ENCODE data around the gene CLOCK. TPM values are rescaled to one million over a fixed set of nuclear protein-coding genes. Genes with fewer than 3 reads are reported as not detected.
"Not testable (repeated sequence)": the region's sequence is repeated elsewhere in the genome, so short reads cannot be mapped to it uniquely, and the experiment has no call there.

The CLOCK gene
- total RNA-seq, 2 experiments from 2014 or later = 7.1 to 9.3 TPM

DNA sequence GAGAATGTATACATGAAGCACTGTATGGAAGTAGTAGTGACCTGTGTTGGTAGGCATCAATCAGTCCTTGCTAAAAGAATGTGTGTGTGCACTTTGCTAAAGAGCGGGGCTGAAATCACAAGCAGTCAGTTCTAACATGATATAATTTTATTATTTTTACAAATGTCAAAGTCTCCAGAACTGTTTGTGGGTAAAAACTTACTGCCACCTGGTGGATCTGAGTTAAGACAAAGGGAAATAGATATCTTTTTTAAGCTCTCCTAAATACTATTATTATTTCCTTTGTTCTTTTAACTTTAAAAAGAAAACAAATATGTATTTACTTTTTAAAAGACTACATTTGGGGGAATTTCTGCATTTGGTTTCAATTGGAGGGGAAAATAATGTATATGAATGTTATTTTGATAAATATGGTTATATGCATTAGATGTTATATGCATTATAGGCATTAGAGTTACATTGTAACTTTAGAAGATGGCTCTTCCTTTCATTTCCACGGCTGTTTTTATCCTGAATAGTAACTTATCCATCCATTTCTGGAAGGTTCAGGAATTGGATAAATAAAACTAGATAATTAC is 7.8 kb upstream of the CLOCK start:
- Mint-ChIP-seq H3K27me3 (ENCODE audit: low read depth) (peaks cover 20% of the 10 kb centered on the region), H3K4me3 (no peak overlapping the region), H3K36me3 (ENCODE audit: low read depth) (no peaks in the 10 kb centered on the region), H3K27ac (no peak overlapping the region), H3K4me1 (ENCODE audit: low read depth) (peaks cover 14% of the 10 kb centered on the region), H3K9me3 (ENCODE audit: insufficient read depth) (no peaks in the 10 kb centered on the region)
- CTCF ChIA-PET = interaction anchor here (0.6 to 1.5 kb wide), 6 partner anchors 9 to 240 kb away, joined by 3 to 5 read pairs (median 4); partner anchors contain the start of gene SRD5A3
- POLR2A ChIA-PET = no interaction called here
- DNase-seq = no peak
- no peak for ATAC-seq

GRCh38 chr4:55553441-55554201 is 6.9 kb upstream of the CLOCK start:
- Mint-ChIP-seq H3K27ac (no peak overlapping the region), H3K4me1 (ENCODE audit: low read depth) (peaks cover 20% of the 10 kb centered on the region), H3K36me3 (ENCODE audit: low read depth) (no peaks in the 10 kb centered on the region), H3K9me3 (ENCODE audit: insufficient read depth) (no peaks in the 10 kb centered on the region), H3K4me3 (no peak overlapping the region), H3K27me3 (ENCODE audit: low read depth) (peaks cover 21% of the 10 kb centered on the region)
- ATAC-seq = peak; percentile 40
- ChIA-PET CTCF (interaction anchor here (1.1 to 1.8 kb wide), 6 partner anchors 8 to 313 kb away, joined by 3 to 7 read pairs (median 5); partner anchors contain the start of gene SRD5A3), POLR2A (no interaction called here)
- peak; percentile 26 for DNase-seq

- not testable (repeated sequence) for DNase-seq; ATAC-seq; H3K27ac Mint-ChIP-seq; H3K4me3 Mint-ChIP-seq; H3K9me3 Mint-ChIP-seq (ENCODE audit: insufficient read depth); H3K36me3 Mint-ChIP-seq (ENCODE audit: low read depth)
- CTCF ChIA-PET = interaction anchor here (1.2 to 1.8 kb wide), 4 partner anchors 10 to 314 kb away, joined by 3 to 7 read pairs (median 6); partner anchors contain the start of gene SRD5A3
- H3K27me3 Mint-ChIP-seq (ENCODE audit: low read depth) = peaks cover 28% of the 10 kb centered on the region
- POLR2A ChIA-PET = interaction anchor here (0.5 kb wide), 1 partner anchor 44 kb away, joined by 3 read pairs; no protein-coding TSS in a partner anchor
- peaks cover 33% of the 10 kb centered on the region for H3K4me1 Mint-ChIP-seq (ENCODE audit: low read depth)
Measured at GRCh38 chr4:55551964-55552363, 5.3 kb upstream of the CLOCK start.

- ChIA-PET POLR2A (interaction anchor here (0.7 kb wide), 1 partner anchor 77 kb away, joined by 3 read pairs; no protein-coding TSS in a partner anchor), CTCF (interaction anchor here (1.6 to 1.8 kb wide), 3 partner anchors 104 to 204 kb away, joined by 5 to 8 read pairs (median 6); partner anchors contain the start of genes SRD5A3 and TMEM165)
- ATAC-seq (no peak), DNase-seq (no peak)
- Mint-ChIP-seq H3K4me1 (ENCODE audit: low read depth) (peaks cover 38% of the 10 kb centered on the region), H3K27me3 (ENCODE audit: low read depth) (peaks cover 25% of the 10 kb centered on the region), H3K27ac (no peak overlapping the region), H3K9me3 (ENCODE audit: insufficient read depth) (no peaks in the 10 kb centered on the region), H3K36me3 (ENCODE audit: low read depth) (no peaks in the 10 kb centered on the region), H3K4me3 (no peak overlapping the region)
Measured at GRCh38 chr4:55549888-55550287, 3.2 kb upstream of the CLOCK start.

DNA sequence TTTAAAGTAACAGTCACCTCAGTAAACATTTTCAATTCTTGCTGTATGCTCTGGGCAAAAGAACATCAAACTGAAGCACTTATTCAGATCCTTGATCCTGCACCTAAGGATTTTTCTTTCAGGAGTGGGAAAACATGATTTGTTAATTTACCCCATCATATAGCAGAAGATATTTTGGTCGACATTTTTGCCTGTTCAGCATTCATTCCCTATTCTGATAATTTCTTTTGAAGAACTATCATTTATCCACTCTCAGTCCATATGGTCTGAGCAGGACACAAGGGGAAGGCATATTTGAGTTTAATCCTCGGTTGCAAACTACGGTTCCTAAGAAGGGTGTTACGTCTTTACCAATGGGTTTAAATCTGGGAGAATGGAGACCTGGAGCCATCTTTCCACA is 1.2 kb upstream of the CLOCK start:
- Mint-ChIP-seq H3K36me3 (ENCODE audit: low read depth) (no peaks in the 10 kb centered on the region), H3K27ac (no peak overlapping the region), H3K9me3 (ENCODE audit: insufficient read depth) (no peaks in the 10 kb centered on the region), H3K27me3 (ENCODE audit: low read depth) (peaks cover 20% of the 10 kb centered on the region), H3K4me3 (peak overlapping the region; percentile 86), H3K4me1 (ENCODE audit: low read depth) (peaks cover 45% of the 10 kb centered on the region)
- ChIA-PET POLR2A (no interaction called here), CTCF (no interaction called here)
- ATAC-seq = no peak
- DNase-seq = no peak

- Mint-ChIP-seq H3K4me1 (ENCODE audit: low read depth) (peaks cover 45% of the 10 kb centered on the region), H3K27ac (peak overlapping the region; percentile 87), H3K27me3 (ENCODE audit: low read depth) (peaks cover 20% of the 10 kb centered on the region), H3K9me3 (ENCODE audit: insufficient read depth) (no peaks in the 10 kb centered on the region), H3K4me3 (peak overlapping the region; percentile 86), H3K36me3 (ENCODE audit: low read depth) (no peaks in the 10 kb centered on the region)
- ATAC-seq (peak; percentile 1), DNase-seq (no peak)
- CTCF ChIA-PET = no interaction called here
- POLR2A ChIA-PET = no interaction called here
Measured at GRCh38 chr4:55547466-55547770, 709 bp upstream of the CLOCK start.

GRCh38 chr4:55546506-55546755 is 278 bp downstream of the CLOCK start:
- ATAC-seq = peak; percentile 67
- DNase-seq = no peak
- no peaks in the 10 kb centered on the region for H3K36me3 Mint-ChIP-seq (ENCODE audit: low read depth)
- peaks cover 45% of the 10 kb centered on the region for H3K4me1 Mint-ChIP-seq (ENCODE audit: low read depth)
- peak overlapping the region; percentile 88 for H3K4me3 Mint-ChIP-seq
- H3K27me3 Mint-ChIP-seq (ENCODE audit: low read depth) = peaks cover 20% of the 10 kb centered on the region
- CTCF ChIA-PET = interaction anchor here (0.7 to 1.5 kb wide), 4 partner anchors 8 to 201 kb away, joined by 3 to 5 read pairs (median 4); partner anchors contain the start of gene SRD5A3
- peak overlapping the region; percentile 41 for H3K27ac Mint-ChIP-seq
- POLR2A ChIA-PET = interaction anchor here (1.8 kb wide), 1 partner anchor 201 kb away, joined by 9 read pairs; the partner anchor contains the start of gene SRD5A3
- H3K9me3 Mint-ChIP-seq (ENCODE audit: insufficient read depth) = no peaks in the 10 kb centered on the region

- Mint-ChIP-seq H3K4me1 (ENCODE audit: low read depth) (peaks cover 45% of the 10 kb centered on the region), H3K27ac (peak overlapping the region; percentile 83), H3K9me3 (ENCODE audit: insufficient read depth) (no peaks in the 10 kb centered on the region), H3K36me3 (ENCODE audit: low read depth) (no peaks in the 10 kb centered on the region), H3K4me3 (peak overlapping the region; percentile 88), H3K27me3 (ENCODE audit: low read depth) (peaks cover 20% of the 10 kb centered on the region)
- DNase-seq (peak; percentile 63), ATAC-seq (peak; percentile 66)
- CTCF ChIA-PET = interaction anchor here (0.7 to 1.5 kb wide), 7 partner anchors 9 to 200 kb away, joined by 3 to 5 read pairs (median 4); partner anchors contain the start of gene SRD5A3
- POLR2A ChIA-PET = interaction anchor here (1.1 to 1.8 kb wide), 2 partner anchors 151 to 200 kb away, joined by 4 to 9 read pairs; partner anchors contain the start of genes SRD5A3 and TMEM165
Measured at GRCh38 chr4:55545641-55546505, 836 bp downstream of the CLOCK start.

DNA sequence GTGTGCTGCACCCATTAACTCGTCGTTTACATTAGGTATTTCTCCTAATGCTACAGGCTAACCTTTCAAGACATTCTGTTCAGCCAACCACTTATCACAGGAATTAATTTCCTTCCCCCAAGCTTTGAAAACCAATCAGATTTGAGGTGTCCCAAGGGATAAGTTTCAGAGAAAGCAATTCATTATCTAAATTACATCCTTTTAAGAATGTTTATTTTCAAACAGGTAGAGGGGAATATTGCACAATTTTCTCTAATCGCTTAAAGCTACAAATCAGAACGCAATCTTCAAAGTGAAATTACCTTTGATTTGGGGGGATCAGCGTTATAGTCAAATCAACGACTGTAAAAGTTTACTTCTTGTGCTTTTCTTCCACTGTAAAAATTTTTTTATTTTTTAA is 1.6 kb downstream of the CLOCK start:
- DNase-seq (no peak), ATAC-seq (no peak)
- CTCF ChIA-PET = interaction anchor here (0.7 to 1.5 kb wide), 3 partner anchors 10 to 198 kb away, joined by 3 to 5 read pairs (median 4); no protein-coding TSS in a partner anchor
- peaks cover 3% of the 10 kb centered on the region for H3K36me3 Mint-ChIP-seq (ENCODE audit: low read depth)
- H3K27me3 Mint-ChIP-seq (ENCODE audit: low read depth) = peaks cover 17% of the 10 kb centered on the region
- peak overlapping the region; percentile 57 for H3K27ac Mint-ChIP-seq
- H3K4me3 Mint-ChIP-seq = peak overlapping the region; percentile 88
- POLR2A ChIA-PET = interaction anchor here (1.1 to 1.8 kb wide), 2 partner anchors 150 to 199 kb away, joined by 4 to 9 read pairs; partner anchors contain the start of genes SRD5A3 and TMEM165
- peaks cover 43% of the 10 kb centered on the region for H3K4me1 Mint-ChIP-seq (ENCODE audit: low read depth)
- no peaks in the 10 kb centered on the region for H3K9me3 Mint-ChIP-seq (ENCODE audit: insufficient read depth)

GRCh38 chr4:55543858-55544257 is 2.9 kb downstream of the CLOCK start:
- H3K27me3 Mint-ChIP-seq (ENCODE audit: low read depth) = peaks cover 9% of the 10 kb centered on the region
- POLR2A ChIA-PET = no interaction called here
- ATAC-seq (no peak), DNase-seq (no peak)
- H3K27ac Mint-ChIP-seq = no peak overlapping the region
- H3K4me1 Mint-ChIP-seq (ENCODE audit: low read depth) = peaks cover 34% of the 10 kb centered on the region
- H3K4me3 Mint-ChIP-seq = no peak overlapping the region
- no peaks in the 10 kb centered on the region for H3K9me3 Mint-ChIP-seq (ENCODE audit: insufficient read depth)
- CTCF ChIA-PET = no interaction called here
- H3K36me3 Mint-ChIP-seq (ENCODE audit: low read depth) = peaks cover 3% of the 10 kb centered on the region

DNA sequence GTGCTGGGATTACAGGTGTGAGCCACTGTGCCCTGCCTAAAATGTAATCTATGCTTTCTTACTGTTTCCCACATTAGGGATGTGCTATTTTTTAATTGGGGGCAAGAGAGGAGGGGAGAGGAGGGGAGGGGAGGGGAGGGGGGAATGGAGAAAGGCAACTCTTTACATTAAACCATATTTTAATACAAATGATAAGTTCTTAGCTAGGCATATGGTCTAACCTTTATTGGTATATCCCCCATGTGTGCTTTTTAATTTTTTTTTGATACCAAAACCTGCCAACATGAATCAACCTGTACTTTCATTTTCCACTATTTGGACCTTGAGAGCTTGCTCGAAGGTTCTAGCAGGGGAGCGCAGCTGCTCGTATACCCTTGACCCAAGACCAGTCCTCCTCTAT is 6.4 kb downstream of the CLOCK start:
- ATAC-seq (no peak), DNase-seq (no peak)
- Mint-ChIP-seq H3K36me3 (ENCODE audit: low read depth) (peaks cover 8% of the 10 kb centered on the region), H3K4me1 (ENCODE audit: low read depth) (peaks cover 31% of the 10 kb centered on the region), H3K4me3 (no peak overlapping the region), H3K27ac (no peak overlapping the region), H3K9me3 (ENCODE audit: insufficient read depth) (no peaks in the 10 kb centered on the region), H3K27me3 (ENCODE audit: low read depth) (no peaks in the 10 kb centered on the region)
- POLR2A ChIA-PET = no interaction called here
- CTCF ChIA-PET = no interaction called here
